GM19035 (cell line): ENCODE measurements around the gene ADGRG1.

Experiments used
- ATAC-seq: cut with Tn5 transposase; IDR thresholded peaks from one replicate; pipeline ENCODE4 v1.9.1; 2021; ENCODE audit not compliant: unreplicated experiment

The ADGRG1 gene

DNA sequence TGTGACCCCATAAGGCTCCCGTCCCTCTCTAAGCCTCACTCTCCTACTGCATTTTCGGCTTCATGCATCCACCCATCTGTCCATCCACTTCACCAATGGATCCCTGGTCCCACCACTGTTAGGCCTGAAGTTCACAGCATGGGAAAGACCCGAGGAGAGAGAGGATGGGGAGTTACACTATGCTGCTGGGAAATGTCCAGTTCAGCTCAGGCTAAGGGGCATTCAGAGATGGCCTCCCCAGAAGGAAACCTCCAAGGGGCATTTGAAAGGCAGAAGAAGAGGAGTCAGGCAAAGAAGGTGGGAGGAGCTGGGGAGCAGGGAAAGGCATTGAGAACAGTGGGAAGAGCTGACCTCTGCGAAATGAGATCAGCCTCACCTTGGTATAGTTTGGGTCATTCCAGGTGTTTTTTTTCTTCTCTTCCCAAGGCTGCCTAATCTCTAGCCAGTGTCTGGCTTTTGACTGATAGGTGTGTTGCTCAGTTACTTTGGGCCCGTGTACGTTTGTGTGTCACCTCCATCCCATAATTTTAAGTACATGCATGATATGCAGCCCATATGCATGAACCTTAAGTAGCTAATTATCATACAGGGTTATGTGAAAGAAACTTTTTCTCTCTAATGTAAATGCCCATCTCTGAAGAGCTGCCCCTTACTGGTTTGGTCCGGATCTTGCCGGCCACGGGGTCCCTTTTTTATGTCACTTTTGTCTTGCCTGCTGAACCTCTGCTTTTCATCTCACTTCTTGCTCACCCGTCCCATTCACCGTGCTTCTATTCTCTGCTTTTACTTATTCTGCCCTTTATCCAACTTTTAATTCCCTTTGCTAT is 54.6 kb downstream of the ADGRG1 start:
- no peak for ATAC-seq

DNA sequence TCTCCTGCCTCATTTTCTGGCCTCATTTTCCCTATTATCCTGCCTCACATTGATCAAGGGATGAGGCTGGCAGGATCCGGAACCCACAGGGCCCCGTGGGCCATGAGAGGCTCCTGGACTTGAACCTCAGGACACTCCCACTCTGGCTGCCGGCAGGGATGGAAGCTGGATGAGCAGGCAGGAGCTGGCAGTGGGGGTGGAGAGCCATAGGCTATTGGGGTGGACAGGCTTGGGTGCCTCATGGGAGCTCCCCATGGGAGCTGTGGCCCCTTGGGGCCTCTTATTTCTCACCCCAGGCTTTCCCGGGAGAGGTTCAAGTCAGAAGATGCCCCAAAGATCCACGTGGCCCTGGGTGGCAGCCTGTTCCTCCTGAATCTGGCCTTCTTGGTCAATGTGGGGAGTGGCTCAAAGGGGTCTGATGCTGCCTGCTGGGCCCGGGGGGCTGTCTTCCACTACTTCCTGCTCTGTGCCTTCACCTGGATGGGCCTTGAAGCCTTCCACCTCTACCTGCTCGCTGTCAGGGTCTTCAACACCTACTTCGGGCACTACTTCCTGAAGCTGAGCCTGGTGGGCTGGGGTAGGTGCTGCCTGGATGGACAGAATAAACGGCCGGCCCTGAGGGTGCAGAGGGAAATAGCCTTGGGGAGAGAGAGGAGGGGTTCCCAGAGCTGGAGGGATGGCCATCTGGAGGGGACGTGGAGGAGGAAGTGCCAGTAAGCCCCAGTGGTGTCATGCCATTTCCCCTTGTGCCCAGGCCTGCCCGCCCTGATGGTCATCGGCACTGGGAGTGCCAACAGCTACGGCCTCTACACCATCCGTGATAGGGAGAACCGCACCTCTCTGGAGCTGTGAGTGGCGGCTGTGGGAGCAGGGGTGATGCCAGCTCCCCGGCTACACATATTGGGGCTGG is 55.5 kb downstream of the ADGRG1 start:
- ATAC-seq, result no peak

DNA sequence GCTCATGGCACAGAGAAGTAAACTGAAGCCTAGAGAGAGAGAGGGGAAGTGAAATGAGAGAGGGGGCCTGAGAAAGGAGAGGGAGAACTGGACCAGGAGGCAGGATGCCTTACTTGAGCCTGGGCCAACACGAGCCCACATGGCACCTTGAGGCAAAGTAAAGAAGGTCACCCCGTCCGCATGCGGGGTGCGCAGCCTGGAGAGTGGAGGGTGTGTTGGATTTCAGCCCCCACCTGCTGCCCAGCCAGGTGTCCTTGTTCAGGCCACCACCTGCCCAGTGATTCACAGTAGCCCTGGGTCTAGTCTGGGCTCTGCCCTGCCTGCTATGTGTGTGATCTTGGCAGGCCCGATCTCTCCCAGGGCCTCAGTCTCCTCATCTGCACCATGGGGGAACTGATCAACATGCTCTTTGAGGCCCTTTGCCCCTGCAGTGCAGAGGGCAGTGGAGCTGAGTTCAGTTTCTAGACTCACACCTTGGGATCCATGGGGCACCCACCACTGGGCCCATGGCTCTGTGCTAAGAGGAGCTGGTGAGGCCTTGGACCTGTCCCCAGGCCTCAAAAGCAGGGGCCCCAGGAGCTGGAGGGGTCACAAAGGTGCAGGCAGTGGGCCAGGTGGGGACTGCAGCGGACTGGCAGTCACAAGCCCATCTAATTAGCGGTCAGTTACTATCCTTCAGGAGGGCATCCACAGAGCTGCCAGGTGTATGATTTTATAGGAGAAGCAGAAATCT is 56.4 kb downstream of the ADGRG1 start:
- no peak for ATAC-seq

DNA sequence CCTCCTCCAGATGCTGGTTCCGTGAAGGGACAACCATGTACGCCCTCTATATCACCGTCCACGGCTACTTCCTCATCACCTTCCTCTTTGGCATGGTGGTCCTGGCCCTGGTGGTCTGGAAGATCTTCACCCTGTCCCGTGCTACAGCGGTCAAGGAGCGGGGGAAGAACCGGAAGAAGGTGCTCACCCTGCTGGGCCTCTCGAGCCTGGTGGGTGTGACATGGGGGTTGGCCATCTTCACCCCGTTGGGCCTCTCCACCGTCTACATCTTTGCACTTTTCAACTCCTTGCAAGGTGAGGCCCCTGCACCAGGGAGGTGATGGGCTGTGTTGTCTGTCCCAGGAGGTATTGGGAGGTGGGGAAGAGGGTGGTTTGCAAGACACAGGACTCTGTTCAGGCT is 57.2 kb downstream of the ADGRG1 start:
- ATAC-seq, result no peak

DNA sequence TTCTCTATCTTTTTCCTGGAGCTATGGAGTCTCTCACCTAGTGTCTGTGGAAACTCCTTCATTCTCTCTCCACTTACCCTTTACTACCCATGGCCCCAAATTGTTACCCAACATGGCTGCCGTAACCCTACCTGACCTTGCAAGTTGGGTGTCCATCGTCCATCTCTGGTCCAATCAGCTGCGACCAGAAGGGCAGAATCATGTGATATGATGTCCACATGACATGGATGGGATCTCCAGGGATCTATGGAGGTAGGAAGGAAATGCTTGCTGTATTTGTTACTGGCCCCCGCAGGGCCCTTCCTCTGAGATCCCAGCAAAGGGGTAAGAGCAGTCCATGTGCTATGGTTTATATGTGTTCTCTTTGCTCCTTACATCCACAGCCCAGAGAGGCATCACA is 58.1 kb downstream of the ADGRG1 start:
- ATAC-seq, result no peak

DNA sequence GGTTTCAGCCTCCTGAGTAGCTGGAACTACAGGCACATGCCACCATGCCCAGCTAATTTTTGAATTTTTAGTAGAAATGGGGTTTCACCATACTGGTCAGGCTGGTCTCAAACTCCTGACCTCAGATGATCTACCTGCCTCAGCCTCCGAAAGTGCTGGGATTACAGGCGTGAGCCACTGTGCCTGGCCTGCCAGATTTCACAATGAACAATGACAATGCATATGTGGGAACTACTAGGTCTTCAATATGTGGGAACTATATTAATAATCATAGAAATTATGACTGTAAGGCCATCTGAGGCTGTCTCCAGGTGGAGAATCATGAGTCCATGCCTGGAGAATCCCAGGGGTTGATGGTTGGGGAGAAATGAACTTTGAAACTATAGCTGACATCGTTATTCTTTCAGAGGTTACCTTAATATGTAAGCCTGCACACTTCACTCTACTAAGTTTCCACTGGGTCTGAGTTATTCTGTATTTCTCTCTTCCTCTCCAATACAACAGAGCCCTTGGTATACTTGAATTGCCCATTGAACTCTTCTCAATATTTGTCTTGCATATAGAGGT is 59.0 kb downstream of the ADGRG1 start:
- no peak for ATAC-seq

DNA sequence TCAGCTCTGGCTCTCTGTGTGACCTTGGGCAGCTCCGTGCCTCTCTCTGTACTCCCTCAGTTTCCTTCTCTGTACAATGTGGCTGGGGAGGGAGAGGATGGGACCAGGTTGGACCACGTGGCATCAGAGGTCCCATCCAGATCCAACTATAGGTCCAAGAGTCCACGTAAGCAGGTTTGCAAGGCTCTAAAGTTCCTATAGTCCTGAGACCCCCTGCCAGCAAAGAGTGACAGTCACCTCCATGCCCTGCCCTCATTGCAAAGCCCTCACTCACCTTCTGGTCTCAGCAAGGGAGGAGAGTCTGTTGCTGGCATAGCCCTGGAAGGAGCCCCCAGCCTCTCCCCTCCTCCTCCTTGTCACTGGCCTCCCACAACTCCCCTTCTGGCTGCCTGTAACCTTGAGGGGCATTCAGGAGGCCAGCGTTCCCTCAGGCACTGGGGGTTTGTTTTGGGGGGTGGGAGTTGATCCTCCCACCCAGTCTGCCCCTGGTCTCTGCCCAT is 60.1 kb downstream of the ADGRG1 start:
- ATAC-seq, result no peak

DNA sequence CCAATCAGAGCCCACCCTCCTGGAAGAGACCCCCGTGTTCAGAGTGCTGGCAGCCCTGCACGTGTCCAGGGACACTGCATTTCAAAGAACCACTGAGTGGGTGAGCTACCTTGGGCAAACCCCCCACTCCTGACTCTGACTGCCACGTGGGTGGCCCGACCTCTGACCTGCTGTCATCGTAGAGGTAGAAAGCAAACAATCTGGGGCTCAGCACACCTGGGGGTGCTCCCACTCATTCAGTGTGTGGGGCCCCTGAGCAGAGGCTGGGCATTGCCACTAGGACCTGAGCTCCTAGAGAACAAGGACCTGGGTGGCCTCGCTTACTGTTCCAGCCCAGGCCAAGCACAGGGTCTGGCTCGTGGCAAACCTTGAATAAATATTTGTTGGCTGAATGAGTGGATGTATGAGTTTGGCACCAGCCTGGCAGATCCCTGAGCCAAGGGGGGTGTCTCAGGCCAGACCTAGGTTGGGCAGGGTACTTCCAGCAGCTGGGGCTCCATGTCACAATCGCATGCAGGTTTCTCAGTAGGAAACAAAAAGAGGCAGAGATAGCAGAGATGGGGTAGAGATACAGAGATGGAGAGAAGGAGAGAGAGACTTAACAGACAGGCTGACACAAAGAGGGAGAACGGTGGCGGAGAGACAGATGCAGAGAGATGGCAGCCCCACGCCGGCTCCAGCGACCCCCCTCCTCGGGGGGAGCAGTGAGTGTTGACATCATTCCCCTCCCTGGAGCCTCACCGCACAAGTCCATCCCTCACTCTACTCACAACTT is 60.7 kb downstream of the ADGRG1 start:
- ATAC-seq, result no peak

DNA sequence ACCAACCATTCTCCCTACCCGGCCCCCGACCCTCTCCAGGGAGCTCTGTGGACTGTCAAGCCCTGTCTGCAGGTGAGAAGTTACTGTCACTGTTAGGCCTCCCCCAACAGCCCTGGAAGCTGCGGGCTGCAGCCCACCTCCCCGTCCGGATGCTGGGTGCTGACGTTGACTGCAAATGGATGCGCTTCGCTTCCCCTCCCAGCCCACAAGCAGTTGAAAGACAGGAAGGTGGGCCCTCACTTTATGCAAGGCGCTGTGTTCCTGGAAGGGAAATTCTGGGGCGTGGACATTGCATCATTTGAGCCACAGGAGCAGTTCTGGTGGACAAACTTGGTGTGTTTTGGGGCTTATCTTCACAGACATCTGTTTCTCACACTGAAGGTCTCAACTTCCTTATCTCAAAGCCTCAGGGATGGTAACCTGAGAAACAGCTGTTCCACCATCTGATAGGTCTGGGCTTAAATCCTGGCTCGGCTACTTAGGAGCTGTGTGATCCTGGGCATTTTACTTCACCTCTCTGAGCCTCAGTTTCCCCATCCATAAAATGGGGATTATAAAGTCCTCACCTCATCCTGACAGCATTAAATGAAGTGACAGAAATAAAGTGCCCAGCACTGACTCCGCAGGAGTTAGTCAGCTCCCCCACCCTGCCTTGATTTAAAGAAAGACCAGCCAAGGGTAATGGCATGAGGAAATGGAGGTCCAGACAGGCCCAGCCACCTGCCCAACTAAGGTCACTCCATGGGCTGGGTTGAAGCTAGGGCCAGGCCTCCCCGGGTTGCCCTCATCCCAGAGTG is 61.5 kb downstream of the ADGRG1 start:
- ATAC-seq, result peak; percentile 63

DNA sequence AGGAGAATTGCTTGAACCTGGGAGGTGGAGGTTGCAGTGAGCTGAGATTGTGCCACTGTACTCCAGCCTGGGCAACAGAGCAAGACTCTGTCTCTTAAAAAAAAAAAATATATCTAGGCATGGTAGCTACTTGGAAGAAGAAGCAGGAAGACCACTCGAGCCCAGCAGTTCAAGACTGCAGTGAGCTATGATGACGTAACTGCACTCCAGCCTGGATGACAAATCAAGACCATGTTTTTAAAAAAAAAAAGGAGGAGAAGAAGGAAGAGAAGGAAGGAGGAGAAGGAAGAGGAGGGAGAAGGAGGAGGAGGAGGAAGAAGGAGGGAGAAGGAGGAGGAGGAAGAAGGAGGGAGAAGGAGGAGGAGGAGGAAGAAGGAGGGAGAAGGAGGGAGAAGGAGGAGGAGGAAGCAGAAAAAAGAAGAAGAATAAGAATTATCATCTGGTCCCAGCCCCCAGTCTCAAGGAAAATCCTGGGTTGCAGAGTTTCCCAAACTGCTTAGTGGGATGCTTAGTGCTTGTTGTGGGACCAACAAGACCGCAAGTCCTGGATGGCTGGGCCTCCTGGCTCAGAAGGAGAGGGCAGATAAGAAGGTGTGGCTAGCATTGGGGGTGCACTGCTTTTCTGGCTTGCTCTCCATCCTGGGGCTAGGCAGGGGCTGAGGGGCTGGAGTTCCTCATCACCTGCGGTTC is 62.5 kb downstream of the ADGRG1 start:
- ATAC-seq, result no peak

DNA sequence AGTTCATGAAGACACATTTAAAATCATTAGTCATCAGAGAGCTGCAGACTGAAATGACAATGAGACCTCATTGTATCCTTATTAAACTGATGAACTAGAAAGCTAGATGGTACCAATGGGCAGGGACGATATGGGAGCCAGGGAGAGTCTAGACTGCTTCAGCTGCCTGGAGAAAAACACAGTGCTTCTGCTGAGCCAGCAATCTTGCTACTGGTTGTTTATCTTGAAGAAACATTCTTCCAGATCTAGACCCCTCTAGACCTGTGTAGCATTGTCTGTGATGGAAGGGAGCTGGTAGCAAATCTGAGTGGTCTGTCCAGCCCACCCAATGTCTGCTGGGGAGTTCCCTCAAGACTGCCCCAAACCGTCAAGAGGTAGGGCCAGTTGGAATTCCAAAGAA is 64.2 kb downstream of the ADGRG1 start:
- ATAC-seq, result no peak

DNA sequence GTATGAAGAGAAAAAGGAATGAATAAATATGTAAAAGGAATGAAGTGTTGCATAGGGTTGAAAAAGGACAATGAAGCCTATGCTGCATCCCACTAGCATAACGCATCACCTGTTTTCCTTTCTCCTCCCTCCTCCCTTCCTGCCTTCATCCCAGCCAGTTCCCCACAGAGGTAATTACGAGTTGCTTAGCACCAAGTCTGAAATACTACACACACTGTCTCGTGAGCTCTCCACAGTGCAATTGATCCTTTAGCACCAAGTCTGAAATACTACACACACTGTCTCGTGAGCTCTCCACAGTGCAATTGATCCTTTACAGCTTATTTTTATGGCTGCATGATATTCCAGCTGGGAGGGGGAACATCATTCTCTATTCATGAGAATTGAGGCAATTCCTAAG is 65.1 kb downstream of the ADGRG1 start:
- no peak for ATAC-seq

DNA sequence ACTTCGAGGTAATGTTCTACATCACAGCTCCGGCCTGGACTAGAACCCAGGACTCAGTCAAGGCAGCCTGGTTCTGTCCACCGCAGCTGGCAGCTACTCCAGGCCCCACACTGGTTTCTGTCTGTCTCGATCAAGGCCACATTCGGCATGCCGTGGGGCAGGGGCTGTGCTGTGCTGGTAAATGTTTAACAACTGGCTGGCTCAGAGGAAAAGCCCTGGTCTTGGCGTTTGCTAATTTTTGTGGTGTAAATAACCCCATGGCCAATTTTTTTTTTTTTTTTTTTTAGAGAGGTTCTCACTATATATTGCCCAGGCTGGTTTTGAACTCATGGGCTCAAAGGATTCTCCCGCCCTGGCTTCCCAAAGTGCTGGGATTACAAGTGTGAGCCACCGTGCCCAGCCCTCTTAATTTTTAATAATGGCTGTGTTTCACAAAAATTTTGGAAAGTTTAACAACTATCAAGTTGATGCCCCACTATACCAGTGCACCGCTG is 65.8 kb downstream of the ADGRG1 start:
- ATAC-seq, result no peak

DNA sequence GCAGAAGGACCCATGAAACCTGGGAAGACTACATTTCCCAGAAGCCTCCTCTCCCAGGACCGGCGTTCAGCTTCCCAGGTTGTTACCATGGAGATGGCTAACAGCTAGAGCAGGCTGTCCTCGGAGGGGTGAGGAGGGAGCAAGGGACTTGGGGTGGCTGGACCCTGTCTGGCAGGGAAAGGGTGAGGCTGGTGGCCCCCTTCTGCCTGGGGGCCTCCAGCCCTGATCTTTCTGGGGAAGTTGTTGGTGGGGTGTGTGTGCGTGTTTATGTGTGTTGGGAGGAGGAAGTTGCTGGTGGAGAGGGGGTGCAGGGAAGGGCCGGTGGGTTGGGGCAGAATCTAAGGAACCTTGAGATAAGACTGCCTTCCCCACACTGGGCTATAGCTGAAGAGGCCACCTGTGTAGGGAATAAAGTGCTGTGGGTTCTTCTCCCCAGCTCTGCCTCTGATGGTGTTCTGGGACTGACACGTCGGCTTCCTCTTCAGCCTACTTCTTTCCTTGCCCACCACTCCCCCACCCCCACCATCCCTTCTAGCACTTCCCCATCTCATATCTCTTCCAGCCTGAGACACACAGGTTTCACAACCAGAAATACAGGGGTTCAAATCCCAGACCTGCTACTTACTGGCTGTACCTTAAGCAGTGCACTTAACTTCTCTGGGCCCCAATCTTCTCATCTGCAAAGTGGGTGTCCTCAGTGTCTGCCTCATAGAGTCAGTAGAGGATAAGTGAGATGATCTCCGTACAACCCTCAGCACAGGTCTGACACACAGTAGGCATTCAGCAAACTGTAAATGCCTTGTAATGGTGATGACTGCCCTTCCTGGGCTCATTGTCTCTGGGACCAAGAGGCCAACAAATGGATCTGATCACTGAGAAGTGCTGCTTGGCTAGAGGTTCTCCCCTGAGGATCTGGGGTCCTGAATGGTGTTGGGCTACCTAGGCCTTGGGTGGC is 66.6 kb downstream of the ADGRG1 start, which contains the start of gene DRC7:
DRC7 (plus strand) TSS at position 82 of the 955 bp plus-strand sequence. CDS start 3,144 bp downstream, outside the sequence.
- ATAC-seq, result peak; percentile 55

DNA sequence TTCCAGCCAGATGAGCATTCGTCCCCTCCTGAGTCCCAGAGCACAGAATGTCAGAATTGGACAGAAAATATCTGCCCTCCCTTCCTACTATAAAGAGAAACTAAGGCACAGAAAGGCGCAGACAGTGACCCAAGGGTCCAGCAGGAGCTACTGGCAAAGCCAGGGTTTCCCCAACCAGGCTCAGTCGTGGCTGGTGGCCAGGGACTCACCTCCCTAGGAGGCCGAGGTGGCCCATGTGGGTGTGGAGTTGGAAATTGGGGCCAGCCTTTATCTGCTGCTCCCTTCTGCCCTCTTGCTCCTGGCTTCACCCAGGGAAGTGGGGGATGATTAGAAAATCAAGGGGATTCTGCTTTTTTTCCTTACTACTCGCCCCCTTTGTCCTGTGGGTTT is 67.2 kb downstream of the ADGRG1 start:
- no peak for ATAC-seq

DNA sequence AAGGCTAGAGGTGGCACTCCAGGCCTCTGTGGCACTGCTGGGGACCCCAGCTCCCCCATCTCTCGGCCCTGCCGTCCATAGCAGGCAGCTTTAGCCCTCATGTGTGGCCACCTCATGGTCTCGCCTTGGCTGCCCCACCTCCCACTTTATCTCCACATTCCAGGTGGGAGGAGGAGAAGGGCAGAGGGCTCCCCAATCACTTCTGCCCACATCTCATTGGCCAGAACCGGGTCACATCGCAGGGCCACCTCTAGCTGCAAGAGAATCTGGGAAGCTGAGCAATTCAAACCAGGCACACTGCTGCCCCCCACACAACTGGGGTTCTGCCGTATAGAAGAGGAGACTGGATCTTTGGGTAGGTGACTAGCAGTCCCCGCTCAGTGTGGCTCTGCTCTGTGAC is 67.8 kb downstream of the ADGRG1 start:
- no peak for ATAC-seq

DNA sequence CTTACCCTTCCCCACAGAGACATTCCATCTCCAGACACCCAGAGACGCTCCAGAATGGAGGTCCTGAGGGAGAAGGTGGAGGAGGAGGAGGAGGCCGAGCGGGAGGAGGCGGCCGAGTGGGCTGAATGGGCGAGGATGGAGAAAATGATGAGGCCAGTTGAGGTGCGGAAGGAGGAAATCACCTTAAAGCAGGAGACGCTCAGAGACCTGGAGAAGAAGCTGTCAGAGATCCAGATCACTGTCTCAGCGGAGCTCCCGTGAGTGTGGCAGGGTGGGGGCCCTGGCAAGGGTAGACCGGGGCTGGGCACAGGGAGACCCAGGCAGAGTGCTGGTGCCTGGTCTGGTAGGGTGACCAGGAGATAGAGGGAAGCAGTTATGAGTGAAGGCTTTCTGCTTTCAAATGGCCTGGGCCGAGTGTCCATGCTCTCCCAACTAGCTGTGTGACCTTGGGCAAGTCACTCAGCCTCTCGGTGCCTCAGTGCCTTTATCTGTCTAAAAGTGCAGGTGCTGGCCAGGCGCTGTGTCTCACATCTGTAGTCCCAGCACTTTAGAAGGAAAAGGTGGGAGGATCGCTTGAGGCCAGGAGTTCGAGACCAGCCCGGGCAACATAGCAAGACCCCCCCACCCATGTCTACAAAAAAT is 69.6 kb downstream of the ADGRG1 start:
- ATAC-seq, result no peak
